ENCODE results near the gene FABP1. TPM values are rescaled to one million over a fixed set of nuclear protein-coding genes. Genes with fewer than 3 reads are reported as not detected.

Gene FABP1
- total and polyA plus RNA-seq, 2 of the 8 experiments (the other 6 are each of a cell fraction or from before 2014, with no cell fraction given) = 0.09 TPM; not detected in 1

DNA sequence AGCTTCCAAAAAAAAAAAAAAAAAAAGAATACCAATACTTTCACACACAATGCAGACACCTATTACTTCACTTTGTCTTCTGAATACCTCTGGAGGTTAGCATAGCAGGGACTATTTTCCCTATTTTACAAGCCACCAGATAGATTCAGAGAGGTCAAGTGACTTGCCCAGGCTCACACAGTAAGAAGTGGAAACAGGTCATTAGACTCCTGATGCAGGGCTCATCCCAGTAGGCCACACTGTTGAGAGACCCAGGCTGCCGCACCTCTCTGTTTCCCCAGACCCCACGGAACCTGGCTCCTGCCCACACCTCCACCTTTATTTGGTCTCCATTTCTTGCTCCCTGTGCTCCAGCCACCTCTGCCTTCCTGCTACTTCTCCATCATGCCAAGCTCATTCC is 40.8 kb downstream of the FABP1 start (continued):
- TF ChIP-seq JUND (IDR thresholded peaks at IDR 0.05; ENCODE audit: low read length) (no peak), KDM4A (IDR thresholded peaks at IDR 0.05; ENCODE audit: low read depth, low read length, severe bottlenecking) (no peak), PHF8 (conservative IDR thresholded peaks at IDR 0.05; ENCODE audit: low read depth, low read length) (no peak), NRF1 (IDR thresholded peaks at IDR 0.05; ENCODE audit: low read depth, low read length) (no peak)

Data from H1 (cell line).